Glomerular visceral epithelial cell (primary cell): ENCODE measurements around the gene GSE1.

Experiments used
- DNase-seq: peaks from one replicate; pipeline ENCODE4 v3.0.0-alpha.2; 2016; ENCODE audit errors: extremely low spot score

Gene GSE1

GRCh38 chr16:85631802-85632393 is 18.8 kb downstream of the GSE1 start:
- DNase-seq: no peak

- DNase-seq: no peak
Observed at GRCh38 chr16:85632709-85633437, 19.8 kb downstream of the GSE1 start.

GRCh38 chr16:85633438-85633743 is 20.3 kb downstream of the GSE1 start:
- no peak for DNase-seq

GRCh38 chr16:85633888-85634287 is 20.8 kb downstream of the GSE1 start:
- no peak for DNase-seq

GRCh38 chr16:85634747-85635544 is 21.8 kb downstream of the GSE1 start:
- no peak for DNase-seq

GRCh38 chr16:85635545-85636140 is 22.5 kb downstream of the GSE1 start:
- DNase-seq: no peak

GRCh38 chr16:85636234-85636812 is 23.2 kb downstream of the GSE1 start:
- no peak for DNase-seq

GRCh38 chr16:85637061-85637807 is 24.1 kb downstream of the GSE1 start:
- no peak for DNase-seq

GRCh38 chr16:85637808-85638647 is 24.9 kb downstream of the GSE1 start:
- no peak for DNase-seq

GRCh38 chr16:85638695-85639409 is 25.7 kb downstream of the GSE1 start:
- no peak for DNase-seq

GRCh38 chr16:85639529-85640253 is 26.6 kb downstream of the GSE1 start:
- no peak for DNase-seq

GRCh38 chr16:85640254-85640558 is 27.1 kb downstream of the GSE1 start:
- DNase-seq: no peak

GRCh38 chr16:85640585-85640984 is 27.5 kb downstream of the GSE1 start:
- no peak for DNase-seq

- no peak for DNase-seq
Observed at GRCh38 chr16:85641305-85641704, 28.2 kb downstream of the GSE1 start.

GRCh38 chr16:85641776-85642176 is 28.7 kb downstream of the GSE1 start:
- DNase-seq: no peak

- DNase-seq: no peak
Observed at GRCh38 chr16:85642762-85643358, 29.7 kb downstream of the GSE1 start.

GRCh38 chr16:85643631-85644030 is 30.5 kb downstream of the GSE1 start:
- DNase-seq: no peak

- DNase-seq: no peak
Observed at GRCh38 chr16:85644093-85644712, 31.1 kb downstream of the GSE1 start.
